ENCODE measurements around the gene RBM41. TPM values are rescaled to one million over a fixed set of nuclear protein-coding genes. Genes with fewer than 3 reads are reported as not detected.

The RBM41 gene
- total and polyA plus RNA-seq, 4 donors = 3.3 to 17.6 (median 9.9) TPM

- Histone ChIP-seq H3K4me1 (ENCODE audit: control insufficient read depth in 4 of 4, insufficient read depth in 4 of 4, low read length in 3 of 4) (no peaks in the 10 kb centered on the region), H3K9ac (ENCODE audit: low read depth in 1 of 2, low read length in 2 of 2) (no peak overlapping the region), H3K27me3 (ENCODE audit: control insufficient read depth in 4 of 4, insufficient read depth in 4 of 4, low read length in 3 of 4) (no peaks in the 10 kb centered on the region), H3K9me3 (ENCODE audit: control insufficient read depth in 4 of 4, low read length in 3 of 4) (no peaks in the 10 kb centered on the region), H3K4me3 (ENCODE audit: low read depth in 1 of 3, low read length in 3 of 3) (no peak overlapping the region), H3K27ac (ENCODE audit: low read depth in 1 of 2, low read length in 2 of 2) (no peak overlapping the region), H3K36me3 (ENCODE audit: control insufficient read depth in 4 of 4, insufficient read depth in 3 of 4, low read depth in 1 of 4, low read length in 3 of 4) (no peaks in the 10 kb centered on the region)
- TF ChIP-seq RXRA (IDR thresholded peaks at IDR 0.05) = no peak
- no peak for TF ChIP-seq RAD21 (IDR thresholded peaks at IDR 0.05)
- TF ChIP-seq, protein P1, sequence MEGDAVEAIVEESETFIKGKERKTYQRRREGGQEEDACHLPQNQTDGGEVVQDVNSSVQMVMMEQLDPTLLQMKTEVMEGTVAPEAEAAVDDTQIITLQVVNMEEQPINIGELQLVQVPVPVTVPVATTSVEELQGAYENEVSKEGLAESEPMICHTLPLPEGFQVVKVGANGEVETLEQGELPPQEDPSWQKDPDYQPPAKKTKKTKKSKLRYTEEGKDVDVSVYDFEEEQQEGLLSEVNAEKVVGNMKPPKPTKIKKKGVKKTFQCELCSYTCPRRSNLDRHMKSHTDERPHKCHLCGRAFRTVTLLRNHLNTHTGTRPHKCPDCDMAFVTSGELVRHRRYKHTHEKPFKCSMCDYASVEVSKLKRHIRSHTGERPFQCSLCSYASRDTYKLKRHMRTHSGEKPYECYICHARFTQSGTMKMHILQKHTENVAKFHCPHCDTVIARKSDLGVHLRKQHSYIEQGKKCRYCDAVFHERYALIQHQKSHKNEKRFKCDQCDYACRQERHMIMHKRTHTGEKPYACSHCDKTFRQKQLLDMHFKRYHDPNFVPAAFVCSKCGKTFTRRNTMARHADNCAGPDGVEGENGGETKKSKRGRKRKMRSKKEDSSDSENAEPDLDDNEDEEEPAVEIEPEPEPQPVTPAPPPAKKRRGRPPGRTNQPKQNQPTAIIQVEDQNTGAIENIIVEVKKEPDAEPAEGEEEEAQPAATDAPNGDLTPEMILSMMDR (IDR thresholded peaks at IDR 0.05; ENCODE audit: low read depth, low read length, missing input control) = no peak
- no peak for TF ChIP-seq HNF4A (conservative IDR thresholded peaks at IDR 0.05)
- no peak for TF ChIP-seq JUND (IDR thresholded peaks at IDR 0.05)
- TF ChIP-seq TAF1 (conservative IDR thresholded peaks at IDR 0.05) = no peak
- TF ChIP-seq GABPA (IDR thresholded peaks at IDR 0.05 in 1 of 2, conservative IDR thresholded peaks at IDR 0.05 in 1 of 2) = no peak
- TF ChIP-seq HNF4G (IDR thresholded peaks at IDR 0.05) = no peak
- TF ChIP-seq, protein P2, sequence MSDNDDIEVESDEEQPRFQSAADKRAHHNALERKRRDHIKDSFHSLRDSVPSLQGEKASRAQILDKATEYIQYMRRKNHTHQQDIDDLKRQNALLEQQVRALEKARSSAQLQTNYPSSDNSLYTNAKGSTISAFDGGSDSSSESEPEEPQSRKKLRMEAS (IDR thresholded peaks at IDR 0.05) = no peak
- TF ChIP-seq YY1 (IDR thresholded peaks at IDR 0.05) = no peak
- TF ChIP-seq FOXA2 (IDR thresholded peaks at IDR 0.05) = no peak
- no peak for TF ChIP-seq ATF3 (IDR thresholded peaks at IDR 0.05)
- TF ChIP-seq EGR1 (IDR thresholded peaks at IDR 0.05; ENCODE audit: low read depth in 2 of 2) = no peak
- TF ChIP-seq, protein P3, sequence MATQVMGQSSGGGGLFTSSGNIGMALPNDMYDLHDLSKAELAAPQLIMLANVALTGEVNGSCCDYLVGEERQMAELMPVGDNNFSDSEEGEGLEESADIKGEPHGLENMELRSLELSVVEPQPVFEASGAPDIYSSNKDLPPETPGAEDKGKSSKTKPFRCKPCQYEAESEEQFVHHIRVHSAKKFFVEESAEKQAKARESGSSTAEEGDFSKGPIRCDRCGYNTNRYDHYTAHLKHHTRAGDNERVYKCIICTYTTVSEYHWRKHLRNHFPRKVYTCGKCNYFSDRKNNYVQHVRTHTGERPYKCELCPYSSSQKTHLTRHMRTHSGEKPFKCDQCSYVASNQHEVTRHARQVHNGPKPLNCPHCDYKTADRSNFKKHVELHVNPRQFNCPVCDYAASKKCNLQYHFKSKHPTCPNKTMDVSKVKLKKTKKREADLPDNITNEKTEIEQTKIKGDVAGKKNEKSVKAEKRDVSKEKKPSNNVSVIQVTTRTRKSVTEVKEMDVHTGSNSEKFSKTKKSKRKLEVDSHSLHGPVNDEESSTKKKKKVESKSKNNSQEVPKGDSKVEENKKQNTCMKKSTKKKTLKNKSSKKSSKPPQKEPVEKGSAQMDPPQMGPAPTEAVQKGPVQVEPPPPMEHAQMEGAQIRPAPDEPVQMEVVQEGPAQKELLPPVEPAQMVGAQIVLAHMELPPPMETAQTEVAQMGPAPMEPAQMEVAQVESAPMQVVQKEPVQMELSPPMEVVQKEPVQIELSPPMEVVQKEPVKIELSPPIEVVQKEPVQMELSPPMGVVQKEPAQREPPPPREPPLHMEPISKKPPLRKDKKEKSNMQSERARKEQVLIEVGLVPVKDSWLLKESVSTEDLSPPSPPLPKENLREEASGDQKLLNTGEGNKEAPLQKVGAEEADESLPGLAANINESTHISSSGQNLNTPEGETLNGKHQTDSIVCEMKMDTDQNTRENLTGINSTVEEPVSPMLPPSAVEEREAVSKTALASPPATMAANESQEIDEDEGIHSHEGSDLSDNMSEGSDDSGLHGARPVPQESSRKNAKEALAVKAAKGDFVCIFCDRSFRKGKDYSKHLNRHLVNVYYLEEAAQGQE (IDR thresholded peaks at IDR 0.05) = no peak
- no peak for TF ChIP-seq SP1 (IDR thresholded peaks at IDR 0.05)
- TF ChIP-seq FOXA1 (IDR thresholded peaks at IDR 0.05) = no peak
- TF ChIP-seq NR2F2 (IDR thresholded peaks at IDR 0.05) = no peak
- no peak for TF ChIP-seq ZBTB33 (IDR thresholded peaks at IDR 0.05)
- no peak for DNase-seq (ENCODE audit: low spot score)
- 92% methylated on average over 6 of the region's 6 CpGs for WGBS
Observed at GRCh38 chrX:107154787-107155620, 36.4 kb upstream of the RBM41 start.
